Ascending aorta (tissue), 2 donors: ENCODE data around the gene TBC1D8. TPM values are rescaled to one million over a fixed set of nuclear protein-coding genes. Genes with fewer than 3 reads are reported as not detected.

ENCODE experiments used
- DNase-seq, 2 donors: peaks; one replicate each; pipeline ENCODE4 v3.0.0-alpha.2; 2019; ENCODE audit warnings: low spot score in 2 of 2
- H3K27ac ChIP-seq, 2 donors: fragments of 200-600 bp; sonication (generic); one replicate each; pipeline ENCODE4 v1.5.1; 2016 to 2017; ENCODE audit warnings: mild to moderate bottlenecking in 1 of 2
- H3K27me3 ChIP-seq: fragments of 200-600 bp; sonication (generic); one replicate; pipeline ENCODE4 v1.5.1; 2017
- H3K36me3 ChIP-seq, 2 donors: fragments of 200-600 bp; sonication (generic); one replicate each; pipeline ENCODE4 v1.5.1; 2016
- H3K4me1 ChIP-seq, 2 donors: fragments of 200-600 bp; sonication (generic); one replicate each; pipeline ENCODE4 v1.5.1; 2016 to 2017; ENCODE audit warnings: mild to moderate bottlenecking in 1 of 2
- H3K4me3 ChIP-seq, 2 donors: fragments of 200-600 bp; sonication (generic); one replicate each; pipeline ENCODE4 v1.5.1; 2016 to 2017; ENCODE audit warnings: mild to moderate bottlenecking in 1 of 2
- H3K9me3 ChIP-seq, 2 donors: fragments of 200-600 bp; sonication (generic); one replicate each; pipeline ENCODE4 v1.5.1; 2016
- CTCF ChIP-seq, 3 experiments: fragments of 200-600 bp in 2 of 3; fragments of 450-650 bp in 1 of 3; sonication (generic) in 2 of 3; IDR thresholded peaks; one replicate each; pipeline ENCODE4 v1.5.1; 2016 to 2019; ENCODE audit warnings: antibody characterized with exemption in 3 of 3, mild to moderate bottlenecking in 1 of 3, moderate library complexity in 1 of 3
- intact Hi-C: fragments of 100-400 bp; cut with DNase I; formaldehyde crosslinking; loops from one replicate; pipeline ENCODE4 v1.15.1; 2023
- total RNA-seq: library from RNA; depleted of rRNA; stranded (reverse); fragments of >200 nt; gene quantifications from one replicate; pipeline ENCODE4 v1.1.0, GENCODE V29; 2016

The TBC1D8 gene
- total RNA-seq, 1 donor from 2014 or later, result 17.8 TPM

DNA sequence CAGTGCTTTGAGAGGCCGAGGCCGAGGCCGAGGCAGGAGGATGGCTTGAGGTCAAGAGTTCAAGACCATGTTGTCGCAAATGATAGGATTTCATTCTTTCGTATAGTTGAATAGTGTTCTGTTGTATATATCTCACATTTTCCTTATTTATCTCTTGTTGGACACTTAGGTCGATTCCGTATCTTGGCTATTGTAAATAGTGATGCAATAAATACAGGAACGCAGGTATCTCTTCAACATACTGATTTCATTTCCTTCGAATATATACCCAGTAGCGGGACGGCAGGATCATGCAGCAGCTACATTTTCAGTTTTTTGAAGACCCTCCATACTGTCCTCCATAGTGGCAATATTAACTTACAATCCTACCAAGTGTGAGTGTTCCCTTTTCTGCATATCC is 4.1 kb downstream of the TBC1D8 start:
- intact Hi-C loops, result no loop called here
- DNase-seq, result no peak
- no peaks in the 10 kb centered on the region for H3K36me3 ChIP-seq
- peaks cover 0 to 8% of the 10 kb centered on the region in 2 donors for H3K4me1 ChIP-seq
- H3K27ac ChIP-seq, result no peak overlapping the region
- no peaks in the 10 kb centered on the region for H3K27me3 ChIP-seq
- H3K9me3 ChIP-seq, result no peaks in the 10 kb centered on the region
- no peak for TF ChIP-seq CTCF (IDR thresholded peaks at IDR 0.05)
- H3K4me3 ChIP-seq, result no peak overlapping the region

DNA sequence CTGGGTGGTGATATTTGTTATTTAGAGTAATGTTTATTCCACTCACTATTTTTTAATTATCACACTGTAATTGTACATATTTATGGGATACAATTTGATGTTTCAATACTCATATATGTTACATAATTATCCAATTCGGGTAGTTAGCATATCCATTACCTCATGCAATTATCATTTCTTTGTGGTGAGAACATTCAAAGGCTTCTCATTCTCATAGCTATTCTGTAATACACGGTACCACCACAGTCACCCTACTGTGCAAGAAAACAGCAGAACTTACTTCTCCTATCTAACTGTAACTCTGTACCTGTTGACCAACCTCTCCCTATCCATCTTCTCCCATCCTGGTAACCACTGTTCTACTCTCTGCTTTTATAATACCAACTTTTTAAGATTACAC is 4.6 kb downstream of the TBC1D8 start:
- TF ChIP-seq CTCF (IDR thresholded peaks at IDR 0.05), result no peak
- H3K36me3 ChIP-seq, result no peaks in the 10 kb centered on the region
- peaks cover 0 to 6% of the 10 kb centered on the region in 2 donors for H3K4me1 ChIP-seq
- H3K9me3 ChIP-seq, result no peaks in the 10 kb centered on the region
- H3K4me3 ChIP-seq, result no peak overlapping the region
- no peaks in the 10 kb centered on the region for H3K27me3 ChIP-seq
- H3K27ac ChIP-seq, result no peak overlapping the region
- intact Hi-C loops, result no loop called here
- no peak for DNase-seq

DNA sequence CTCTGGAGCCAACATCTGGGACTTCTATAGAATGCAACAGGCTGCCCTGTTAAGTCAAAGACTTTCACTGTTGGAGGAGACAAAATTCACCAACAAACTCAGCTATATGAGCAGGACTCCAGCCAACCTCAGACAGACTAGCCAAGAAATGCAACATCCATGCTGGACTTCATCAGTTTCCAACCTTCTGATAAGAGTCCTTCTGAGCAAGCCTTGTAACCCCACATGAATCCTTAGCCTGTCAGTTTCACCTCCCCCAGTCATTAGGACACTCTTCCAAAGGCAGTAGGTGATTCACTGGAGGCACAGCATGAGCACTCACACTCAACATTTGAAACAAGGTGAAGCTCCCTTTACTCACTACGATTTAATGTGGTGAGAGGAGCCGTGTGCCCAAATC is 5.8 kb downstream of the TBC1D8 start:
- H3K36me3 ChIP-seq, result no peaks in the 10 kb centered on the region
- no peak overlapping the region for H3K4me3 ChIP-seq
- no peak for TF ChIP-seq CTCF (IDR thresholded peaks at IDR 0.05)
- intact Hi-C loops, result no loop called here
- no peaks in the 10 kb centered on the region for H3K27me3 ChIP-seq
- no peak for DNase-seq
- H3K27ac ChIP-seq, result no peak overlapping the region
- peaks cover 0 to 6% of the 10 kb centered on the region in 2 donors for H3K4me1 ChIP-seq
- H3K9me3 ChIP-seq, result no peaks in the 10 kb centered on the region

- no peak overlapping the region for H3K4me3 ChIP-seq
- H3K9me3 ChIP-seq, result no peaks in the 10 kb centered on the region
- H3K36me3 ChIP-seq, result no peaks in the 10 kb centered on the region
- H3K4me1 ChIP-seq, result peaks cover 0 to 3% of the 10 kb centered on the region in 2 donors
- no peak for TF ChIP-seq CTCF (IDR thresholded peaks at IDR 0.05)
- intact Hi-C loops, result no loop called here
- H3K27ac ChIP-seq, result no peak overlapping the region
- no peak for DNase-seq
- no peaks in the 10 kb centered on the region for H3K27me3 ChIP-seq
Observed at GRCh38 chr2:101142163-101142562, 9.0 kb downstream of the TBC1D8 start.

GRCh38 chr2:101140978-101141655 is 10.1 kb downstream of the TBC1D8 start:
- TF ChIP-seq CTCF (IDR thresholded peaks at IDR 0.05), result no peak
- Histone ChIP-seq H3K9me3 (no peaks in the 10 kb centered on the region), H3K27ac (no peak overlapping the region), H3K27me3 (no peaks in the 10 kb centered on the region), H3K36me3 (no peaks in the 10 kb centered on the region), H3K4me1 (peaks cover 0 to 3% of the 10 kb centered on the region in 2 donors), H3K4me3 (no peak overlapping the region)
- intact Hi-C loops, result no loop called here
- DNase-seq, result no peak

DNA sequence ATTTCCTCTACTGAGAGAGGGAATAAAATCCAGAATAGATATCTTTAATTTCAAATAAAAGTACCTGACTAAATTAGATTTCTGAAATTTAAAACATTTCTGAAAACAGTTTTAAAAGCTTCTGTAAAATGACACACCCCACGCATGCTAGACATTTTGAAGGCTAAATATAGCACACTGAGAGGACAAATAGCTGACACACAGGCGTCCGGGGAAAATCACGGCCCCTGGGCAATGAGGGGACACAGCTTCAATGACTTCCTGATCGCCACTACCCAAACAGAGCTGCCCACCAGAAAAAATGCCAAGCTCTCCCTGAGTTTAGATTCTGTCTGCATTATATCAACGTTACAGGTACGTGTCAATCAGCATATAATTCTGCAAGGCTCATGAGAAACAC is 10.9 kb downstream of the TBC1D8 start:
- H3K36me3 ChIP-seq, result no peaks in the 10 kb centered on the region
- no peak overlapping the region for H3K27ac ChIP-seq
- peaks cover 0 to 3% of the 10 kb centered on the region in 2 donors for H3K4me1 ChIP-seq
- H3K27me3 ChIP-seq, result no peaks in the 10 kb centered on the region
- H3K9me3 ChIP-seq, result no peaks in the 10 kb centered on the region
- intact Hi-C loops, result no loop called here
- H3K4me3 ChIP-seq, result no peak overlapping the region
- DNase-seq, result no peak
- no peak for TF ChIP-seq CTCF (IDR thresholded peaks at IDR 0.05)
